Right ventricle myocardium inferior (tissue), 1 donor: ENCODE measurements around the gene PCGF2. TPM values are rescaled to one million over a fixed set of nuclear protein-coding genes. Genes with fewer than 3 reads are reported as not detected.

Experiments used
- ATAC-seq: fragments of 200-7000 bp; cut with Tn5 transposase; one replicate; pipeline ENCODE4 v1.9.1; 2020; ENCODE audit warnings: mild to moderate bottlenecking, moderate library complexity
- DNase-seq: peaks from one replicate; pipeline ENCODE4 v3.0.0; 2021; ENCODE audit errors: missing footprints
- intact Hi-C: fragments of 100-400 bp; cut with DNase I; formaldehyde crosslinking; loops from one replicate; pipeline ENCODE4 v1.11.0; 2022
- total RNA-seq: library from RNA; stranded (reverse); fragmentation: NEBNext Ultra II Directional; extraction: Animal tissue kit (Norgen Biotek cat#: 25700); gene quantifications from one replicate; pipeline ENCODE4 v1.2.1, GENCODE V29; 2021
- donor health status: DM: no; HTN: yes; CAD: no; lungs with severe emphysema.

The PCGF2 gene
- total RNA-seq, 1 donor from 2014 or later, result 24.4 TPM

GRCh38 chr17:38710604-38710962 lies 37.6 kb downstream of the PCGF2 start:
- intact Hi-C loops, result no loop called here
- no peak for ATAC-seq

GRCh38 chr17:38709864-38710603 lies 38.1 kb downstream of the PCGF2 start:
- no peak for DNase-seq
- no peak for ATAC-seq
- intact Hi-C loops, result loop anchor here (5.0 kb wide), 1 partner anchor 87 kb away; the partner anchor contains the start of gene PIP4K2B

More at GRCh38 chr17:38710604-38710962, 37.6 kb downstream of the PCGF2 start:
- no peak for DNase-seq

GRCh38 chr17:38709104-38709820 lies 38.9 kb downstream of the PCGF2 start:
- ATAC-seq (no peak), DNase-seq (no peak)
- intact Hi-C loops, result loop anchor here (5.0 kb wide), 1 partner anchor 88 kb away; the partner anchor contains the start of gene PIP4K2B

GRCh38 chr17:38707678-38708351 lies 40.3 kb downstream of the PCGF2 start:
- DNase-seq (no peak), ATAC-seq (no peak)
- intact Hi-C loops, result loop anchor here (5.0 kb wide), 1 partner anchor 89 kb away; the partner anchor contains the start of gene PIP4K2B

GRCh38 chr17:38706505-38707216 lies 41.5 kb downstream of the PCGF2 start:
- ATAC-seq (no peak), DNase-seq (no peak)
- intact Hi-C loops, result loop anchor here (5.0 kb wide), 1 partner anchor 91 kb away; the partner anchor contains the start of gene PIP4K2B

DNA sequence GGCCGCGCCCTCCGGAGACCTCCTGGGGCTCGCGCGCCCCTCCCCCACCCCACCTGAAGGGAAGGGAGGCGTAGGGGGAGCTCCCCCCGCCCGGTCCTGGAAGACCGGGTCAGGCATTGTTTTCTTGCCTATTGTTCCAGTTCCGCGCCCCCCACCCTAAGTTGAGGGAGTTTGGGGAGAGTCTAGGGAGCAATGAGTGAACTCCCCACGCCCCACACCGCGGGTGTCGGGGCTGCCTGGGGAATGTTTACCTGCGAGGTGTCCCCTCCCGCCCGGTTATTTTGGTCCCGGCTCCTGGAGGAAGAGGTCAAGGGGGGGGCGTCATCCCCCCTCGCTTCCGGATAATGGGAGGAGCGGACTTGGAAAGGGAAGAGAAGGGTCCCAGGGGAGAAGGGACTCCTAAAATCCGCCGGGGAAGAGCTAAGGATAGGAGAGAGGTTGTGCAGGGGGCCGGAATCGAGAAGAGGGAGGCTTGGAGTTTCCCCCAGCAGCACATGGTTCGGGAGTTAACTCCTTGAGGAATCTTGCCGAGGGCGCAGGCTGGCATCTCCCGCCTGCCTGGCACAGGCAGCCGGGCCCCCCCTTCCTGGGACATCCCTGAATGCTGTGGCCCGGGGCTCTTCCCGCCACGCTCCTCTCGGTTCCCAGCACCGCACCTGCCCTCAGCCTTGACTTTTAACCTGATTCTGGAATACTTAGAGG lies 42.2 kb downstream of the PCGF2 start:
- intact Hi-C loops, result loop anchor here (5.0 kb wide), 1 partner anchor 91 kb away; the partner anchor contains the start of gene PIP4K2B
- peak; percentile 84 for DNase-seq
- no peak for ATAC-seq

- intact Hi-C loops, result loop anchor here (5.0 kb wide), 1 partner anchor 92 kb away; the partner anchor contains the start of gene PIP4K2B
- ATAC-seq, result no peak
- DNase-seq, result no peak
These were observed 42.7 kb downstream of the PCGF2 start for GRCh38 chr17:38705523-38705802.

GRCh38 chr17:38704606-38705522 lies 43.3 kb downstream of the PCGF2 start, which contains the start of gene MLLT6:
TSS of gene MLLT6 (plus strand) at chr17:38705273. CDS start at chr17:38705633, 360 bp downstream.
- intact Hi-C loops, result loop anchor here (1.0 to 5.0 kb wide), 3 partner anchors 25 to 92 kb away; partner anchors contain the start of genes CISD3, PCGF2 and PIP4K2B
- DNase-seq (peak; percentile 91), ATAC-seq (peak; percentile 55)

DNA sequence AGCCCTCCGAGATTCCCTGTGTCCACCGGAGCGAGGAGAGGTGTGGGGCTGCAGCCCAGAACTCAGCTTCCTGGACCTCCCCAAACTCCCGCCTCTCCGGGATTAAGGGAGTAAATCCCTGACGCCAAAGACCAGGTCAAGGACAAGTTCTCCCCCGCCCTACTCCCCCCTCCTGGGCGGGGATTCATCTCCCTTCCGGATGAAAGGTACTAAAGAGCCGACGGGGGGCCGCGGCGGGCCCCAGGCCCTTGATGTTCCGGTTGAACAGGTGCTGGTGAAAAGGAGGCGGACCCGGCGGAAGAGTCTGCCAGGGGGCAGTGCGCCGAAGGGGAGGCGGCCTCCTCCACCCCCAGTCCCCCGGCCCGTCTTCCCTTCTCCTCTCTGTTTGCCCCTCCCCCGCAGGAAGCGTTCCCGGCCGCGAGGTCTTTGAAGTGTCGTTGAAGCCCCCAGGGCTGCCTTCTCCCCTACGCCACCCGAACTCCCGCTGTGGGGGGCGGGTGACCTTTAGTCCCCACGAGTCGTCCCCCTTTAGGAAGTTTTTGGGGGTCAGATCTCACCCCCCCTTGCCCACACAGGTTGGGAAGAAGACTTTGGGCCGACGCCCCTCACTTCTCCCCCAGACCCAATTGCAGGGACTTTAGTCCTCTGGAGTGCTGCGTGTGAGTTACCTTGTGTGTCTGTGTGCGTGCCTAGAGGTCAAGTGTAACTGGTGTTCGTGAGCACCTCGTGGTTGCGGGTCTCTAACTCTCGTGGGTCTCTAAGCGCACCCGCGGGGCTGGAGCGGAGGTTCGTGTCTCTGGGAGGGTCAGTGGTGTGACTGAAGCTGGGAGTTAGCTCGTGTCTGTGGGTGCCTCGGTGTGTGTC lies 44.2 kb downstream of the PCGF2 start:
- intact Hi-C loops, result loop anchor here (1.0 to 5.0 kb wide), 3 partner anchors 26 to 43 kb away; partner anchors contain the start of genes CISD3 and PCGF2
- DNase-seq (peak; percentile 87), ATAC-seq (peak; percentile 53)

DNA sequence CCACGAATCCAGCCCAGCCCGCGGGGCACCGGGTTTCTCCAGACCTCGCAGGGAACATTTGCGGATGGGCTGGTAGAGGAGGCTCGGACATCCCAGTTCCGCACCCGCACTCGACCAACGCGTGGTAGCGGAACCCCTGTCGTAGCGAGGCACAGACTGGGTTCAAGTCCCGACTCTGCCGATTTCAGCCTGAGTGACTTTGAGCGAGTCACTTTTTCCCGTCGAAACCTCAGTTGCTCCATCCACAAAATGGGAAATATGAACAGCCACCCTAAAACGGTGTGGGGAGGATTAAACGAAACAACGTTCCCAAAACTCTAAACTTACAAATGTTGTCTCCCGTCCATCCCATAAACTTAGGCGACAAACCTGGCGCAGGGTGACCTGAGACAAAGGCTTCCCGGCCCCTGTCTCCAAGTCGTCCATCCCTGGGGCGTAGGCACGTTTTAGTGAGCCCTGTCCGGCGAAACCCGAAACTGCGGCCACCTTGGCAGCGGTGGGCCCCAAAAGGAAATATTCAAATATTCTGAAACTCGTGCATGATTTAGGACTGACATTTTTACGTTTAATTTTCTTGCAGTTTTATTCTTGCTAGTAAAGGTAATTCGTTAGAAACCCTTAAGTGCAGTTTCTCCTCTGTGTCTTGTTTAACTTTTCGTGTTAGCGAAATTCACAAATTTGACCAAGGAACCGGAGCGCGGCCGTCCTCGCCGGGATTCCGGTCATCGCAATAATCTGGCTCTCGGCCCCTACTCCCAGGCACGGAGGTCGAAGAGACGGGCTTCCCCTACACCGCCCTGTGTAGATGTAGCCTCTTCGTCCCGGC lies 45.0 kb downstream of the PCGF2 start:
- DNase-seq (peak; percentile 79), ATAC-seq (no peak)
- intact Hi-C loops, result loop anchor here (2.0 to 5.0 kb wide), 2 partner anchors 26 to 44 kb away; partner anchors contain the start of gene PCGF2

- DNase-seq, result peak; percentile 92
- peak; percentile 67 for ATAC-seq
- intact Hi-C loops, result loop anchor here (2.0 to 5.0 kb wide), 2 partner anchors 26 to 45 kb away; partner anchors contain the start of gene PCGF2
These were observed 45.8 kb downstream of the PCGF2 start for GRCh38 chr17:38702166-38702915.

DNA sequence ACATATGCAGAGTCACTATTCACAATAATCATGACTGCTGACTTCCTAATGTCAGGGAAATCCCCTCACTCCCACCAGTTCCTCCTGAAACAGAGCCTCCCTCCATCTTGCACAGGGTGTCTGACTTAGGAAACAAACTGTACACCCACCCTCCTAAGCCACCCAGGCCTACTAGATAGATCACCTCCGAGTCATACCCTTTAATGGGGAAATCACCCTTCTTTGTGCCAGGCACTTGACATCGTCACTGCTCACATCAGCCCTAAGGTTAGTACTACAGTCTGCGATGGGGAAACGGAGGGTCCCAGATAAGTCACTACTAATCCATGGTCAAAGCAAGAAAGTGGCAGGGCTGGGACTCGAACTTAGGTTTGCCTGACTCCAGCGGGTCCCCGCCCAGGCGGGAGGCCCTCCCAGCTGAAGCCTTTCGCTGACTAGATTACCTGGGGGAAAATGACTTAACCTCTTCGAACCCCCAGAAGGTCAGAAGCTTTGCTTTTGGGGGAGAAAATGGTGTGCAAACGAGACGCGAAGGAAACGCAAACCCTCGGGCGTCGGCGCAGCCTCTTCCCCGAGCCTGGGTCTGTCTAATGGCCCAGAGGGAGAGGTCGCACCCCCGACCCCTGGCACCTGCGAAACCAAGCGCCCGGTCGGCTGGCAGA lies 46.5 kb downstream of the PCGF2 start:
- DNase-seq, result no peak
- intact Hi-C loops, result loop anchor here (2.0 to 5.0 kb wide), 2 partner anchors 25 to 46 kb away; partner anchors contain the start of gene PCGF2
- no peak for ATAC-seq

DNA sequence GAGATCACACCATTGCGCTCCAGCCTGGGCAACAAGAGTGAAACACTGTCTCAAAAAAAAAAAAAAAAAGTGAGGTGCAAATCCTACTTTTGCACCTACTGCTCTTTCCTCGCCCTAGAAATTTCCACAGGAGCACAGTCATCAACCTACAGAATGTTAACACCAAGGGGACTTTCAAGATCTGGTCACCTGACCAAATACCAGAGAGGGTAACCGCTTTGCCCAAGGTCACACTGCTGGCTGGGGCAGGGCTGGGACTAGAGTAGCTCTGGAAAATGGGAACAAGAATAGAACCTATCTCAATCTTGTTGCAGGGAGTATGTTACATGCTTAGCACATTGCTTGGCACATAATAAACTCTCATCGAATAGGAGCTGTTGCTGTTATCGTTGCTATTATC lies 49.4 kb downstream of the PCGF2 start:
- DNase-seq (no peak), ATAC-seq (no peak)
- intact Hi-C loops, result loop anchor here (10.0 kb wide), 1 partner anchor 456 kb away; the partner anchor contains the start of gene PLXDC1
